Sigmoid colon (tissue), 7 donors: Measurements from ENCODE around the gene CCDC15. TPM values are rescaled to one million over a fixed set of nuclear protein-coding genes. Genes with fewer than 3 reads are reported as not detected.

Experiments
- DNase-seq: peaks from one replicate; pipeline ENCODE4 v3.0.0-alpha.2; 2019
- H3K27ac ChIP-seq, 4 donors: fragments of 200-600 bp; sonication (generic); one replicate each; pipeline ENCODE4 v1.5.1; 2016 to 2019; ENCODE audit warnings: mild to moderate bottlenecking in 1 of 4
- H3K27me3 ChIP-seq, 3 donors: fragments of 200-600 bp; sonication (generic); one replicate each; pipeline ENCODE4 v1.5.1; 2019; ENCODE audit warnings: mild to moderate bottlenecking in 1 of 3
- H3K36me3 ChIP-seq, 4 donors: fragments of 200-600 bp; sonication (generic); one replicate each; pipeline ENCODE4 v1.5.1; 2016 to 2019
- H3K4me1 ChIP-seq, 4 donors: fragments of 200-600 bp; sonication (generic); one replicate each; pipeline ENCODE4 v1.5.1; 2017 to 2019
- H3K4me3 ChIP-seq, 4 donors: fragments of 200-600 bp; sonication (generic); one replicate each; pipeline ENCODE4 v1.5.1; 2017 to 2019; ENCODE audit warnings: mild to moderate bottlenecking in 2 of 4, moderate library complexity in 1 of 4
- H3K9me3 ChIP-seq, 4 donors: fragments of 200-600 bp in 3 of 4; sonication (generic) in 3 of 4; one replicate each; pipeline versions ENCODE4 v1.5.1 to v1.6.1; 2013 to 2019
- CTCF ChIP-seq, 4 experiments: fragments of 450-650 bp in 3 of 4; fragments of 200-600 bp in 1 of 4; IDR thresholded peaks; one replicate each; pipeline ENCODE4 v1.5.1; 2016 to 2019; ENCODE audit warnings: antibody characterized with exemption in 4 of 4, mild to moderate bottlenecking in 3 of 4, moderate library complexity in 2 of 4
- EP300 ChIP-seq, 4 donors: sonication (generic); formaldehyde crosslinking; IDR thresholded peaks; one replicate each; pipeline ENCODE4 v1.6.1; 2017; ENCODE audit warnings: antibody characterized with exemption in 4 of 4
- POLR2A ChIP-seq, 2 donors: fragments of 450-650 bp; IDR thresholded peaks; one replicate each; pipeline ENCODE4 v1.6.1; 2016; ENCODE audit warnings: antibody characterized with exemption in 2 of 2, mild to moderate bottlenecking in 2 of 2, moderate library complexity in 2 of 2
- POLR2AphosphoS5 ChIP-seq, 4 donors: sonication (generic); formaldehyde crosslinking; IDR thresholded peaks; one replicate each; pipeline ENCODE4 v1.6.1; 2017; ENCODE audit warnings: antibody characterized with exemption in 4 of 4
- WGBS, 2 donors: extraction: QIAGEN DNeasy Blood & Tissue Kit; methylation state at CpG; one replicate each; pipeline ENCODE4 v1.1.7; 2013; 5-methylcytosine and 5-hydroxymethylcytosine counted together
- intact Hi-C: fragments of 100-400 bp; cut with DNase I; formaldehyde crosslinking; loops from one replicate; pipeline ENCODE4 v1.15.1; 2023
- polyA plus RNA-seq, 3 donors: library from polyadenylated mRNA; stranded (reverse); fragments of 200-250 nt; gene quantifications; one replicate each; pipeline ENCODE4 v1.2.3, GENCODE V29; 2013
- total RNA-seq, 4 donors: library from RNA; depleted of rRNA; stranded (reverse); fragments of >200 nt; gene quantifications; one replicate each; pipeline ENCODE4 v1.1.0, GENCODE V29; 2016
- donor health status: healthy with polysubstance abuse.
- donor health status: Bipolar disorder and iron deficiency.
- donor health status: healthy.

Gene CCDC15
- total and polyA plus RNA-seq, 7 donors = 0.41 to 0.99 (median 0.66) TPM

GRCh38 chr11:125001079-125001778 lies 47.2 kb downstream of the CCDC15 start:
- WGBS, 2 donors = 88 to 95% methylated on average over 2 of the region's 2 CpGs
- no peak overlapping the region for H3K27ac ChIP-seq
- DNase-seq = no peak
- H3K36me3 ChIP-seq = peaks cover 0 to 8% (median 0%) of the 10 kb centered on the region in 4 donors
- peaks cover 0 to 4% (median 0%) of the 10 kb centered on the region in 4 donors for H3K9me3 ChIP-seq
- intact Hi-C loops = no loop called here
- TF ChIP-seq EP300 (IDR thresholded peaks at IDR 0.05) (no peak), CTCF (IDR thresholded peaks at IDR 0.05) (no peak), POLR2A (IDR thresholded peaks at IDR 0.05) (no peak), POLR2AphosphoS5 (IDR thresholded peaks at IDR 0.05) (no peak)
- no peak overlapping the region for H3K4me3 ChIP-seq
- H3K4me1 ChIP-seq = no peaks in the 10 kb centered on the region
- no peaks in the 10 kb centered on the region for H3K27me3 ChIP-seq

GRCh38 chr11:125001849-125002248 lies 47.8 kb downstream of the CCDC15 start:
- Histone ChIP-seq H3K27ac (no peak overlapping the region), H3K36me3 (peaks cover 0 to 8% (median 0%) of the 10 kb centered on the region in 4 donors), H3K27me3 (no peaks in the 10 kb centered on the region), H3K4me1 (no peaks in the 10 kb centered on the region), H3K9me3 (peaks cover 0 to 4% (median 0%) of the 10 kb centered on the region in 4 donors), H3K4me3 (no peak overlapping the region)
- intact Hi-C loops = no loop called here
- DNase-seq = no peak
- TF ChIP-seq EP300 (IDR thresholded peaks at IDR 0.05) = no peak
- no peak for TF ChIP-seq CTCF (IDR thresholded peaks at IDR 0.05)
- no peak for TF ChIP-seq POLR2AphosphoS5 (IDR thresholded peaks at IDR 0.05)
- no peak for TF ChIP-seq POLR2A (IDR thresholded peaks at IDR 0.05)
- WGBS, 2 donors = 90 to 96% methylated on average over 2 of the region's 2 CpGs

- no peak for DNase-seq
- Histone ChIP-seq H3K4me3 (no peak overlapping the region), H3K4me1 (no peaks in the 10 kb centered on the region), H3K9me3 (peaks cover 0 to 4% (median 0%) of the 10 kb centered on the region in 4 donors), H3K27ac (no peak overlapping the region), H3K36me3 (peaks cover 0 to 8% (median 0%) of the 10 kb centered on the region in 4 donors), H3K27me3 (no peaks in the 10 kb centered on the region)
- intact Hi-C loops = no loop called here
- 78 to 94% methylated on average over 2 of the region's 2 CpGs for WGBS, 2 donors
- TF ChIP-seq EP300 (IDR thresholded peaks at IDR 0.05) (no peak), POLR2AphosphoS5 (IDR thresholded peaks at IDR 0.05) (no peak), POLR2A (IDR thresholded peaks at IDR 0.05) (no peak), CTCF (IDR thresholded peaks at IDR 0.05) (no peak)
Measured at GRCh38 chr11:125005491-125005890, 51.5 kb downstream of the CCDC15 start.

GRCh38 chr11:125016413-125016812 lies 62.4 kb downstream of the CCDC15 start:
- intact Hi-C loops = no loop called here

GRCh38 chr11:125020342-125020741 lies 66.3 kb downstream of the CCDC15 start:
- H3K27ac ChIP-seq = no peak overlapping the region
- H3K36me3 ChIP-seq = no peaks in the 10 kb centered on the region
- no peaks in the 10 kb centered on the region for H3K9me3 ChIP-seq
- intact Hi-C loops = no loop called here
- TF ChIP-seq POLR2A (IDR thresholded peaks at IDR 0.05) (no peak), POLR2AphosphoS5 (IDR thresholded peaks at IDR 0.05) (no peak), EP300 (IDR thresholded peaks at IDR 0.05) (no peak), CTCF (IDR thresholded peaks at IDR 0.05) (no peak)
- DNase-seq = no peak
- 19 to 67% methylated on average over 2 of the region's 2 CpGs for WGBS, 2 donors
- no peak overlapping the region for H3K4me3 ChIP-seq
- H3K4me1 ChIP-seq = no peaks in the 10 kb centered on the region
- H3K27me3 ChIP-seq = no peaks in the 10 kb centered on the region

More at GRCh38 chr11:125016413-125016812, 62.4 kb downstream of the CCDC15 start:
- TF ChIP-seq EP300 (IDR thresholded peaks at IDR 0.05) (no peak), POLR2AphosphoS5 (IDR thresholded peaks at IDR 0.05) (no peak)
- Histone ChIP-seq H3K36me3 (no peaks in the 10 kb centered on the region), H3K4me3 (no peak overlapping the region), H3K27me3 (no peaks in the 10 kb centered on the region), H3K9me3 (no peaks in the 10 kb centered on the region), H3K27ac (no peak overlapping the region), H3K4me1 (no peaks in the 10 kb centered on the region)
- DNase-seq = no peak
